ENCODE data around the gene TSC22D2.

TSC22D2 gene

DNA sequence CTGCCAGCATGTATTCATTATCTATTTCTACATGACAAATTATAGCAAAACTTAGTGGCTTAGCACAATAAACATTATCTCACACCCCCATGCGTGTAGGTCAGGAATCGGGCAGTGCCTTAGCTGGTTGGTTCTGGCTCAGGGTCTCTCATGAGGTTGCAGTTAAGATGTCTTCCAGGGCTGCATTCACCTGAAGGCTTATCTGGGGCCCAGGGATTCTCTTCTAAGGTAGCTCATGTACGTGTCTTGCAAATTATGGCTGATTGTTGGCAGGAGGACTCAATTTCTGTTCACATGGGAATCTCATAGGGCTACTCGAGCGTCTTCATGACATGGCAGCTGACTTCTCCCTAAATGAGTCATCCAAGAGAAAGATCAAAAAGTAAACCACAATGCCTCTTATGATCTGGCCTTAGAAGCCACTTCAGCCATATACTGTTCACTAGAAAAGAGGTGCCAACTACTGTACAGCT, 42.9 kb upstream of the TSC22D2 start:
- H3K27me3 ChIP-seq, result no peaks in the 10 kb centered on the region
- H3K27ac ChIP-seq, result no peak overlapping the region
- H3K4me3 ChIP-seq (ENCODE audit: low read depth in 1 of 2, low read length in 1 of 2), result no peak overlapping the region
- TF ChIP-seq, protein P1, sequence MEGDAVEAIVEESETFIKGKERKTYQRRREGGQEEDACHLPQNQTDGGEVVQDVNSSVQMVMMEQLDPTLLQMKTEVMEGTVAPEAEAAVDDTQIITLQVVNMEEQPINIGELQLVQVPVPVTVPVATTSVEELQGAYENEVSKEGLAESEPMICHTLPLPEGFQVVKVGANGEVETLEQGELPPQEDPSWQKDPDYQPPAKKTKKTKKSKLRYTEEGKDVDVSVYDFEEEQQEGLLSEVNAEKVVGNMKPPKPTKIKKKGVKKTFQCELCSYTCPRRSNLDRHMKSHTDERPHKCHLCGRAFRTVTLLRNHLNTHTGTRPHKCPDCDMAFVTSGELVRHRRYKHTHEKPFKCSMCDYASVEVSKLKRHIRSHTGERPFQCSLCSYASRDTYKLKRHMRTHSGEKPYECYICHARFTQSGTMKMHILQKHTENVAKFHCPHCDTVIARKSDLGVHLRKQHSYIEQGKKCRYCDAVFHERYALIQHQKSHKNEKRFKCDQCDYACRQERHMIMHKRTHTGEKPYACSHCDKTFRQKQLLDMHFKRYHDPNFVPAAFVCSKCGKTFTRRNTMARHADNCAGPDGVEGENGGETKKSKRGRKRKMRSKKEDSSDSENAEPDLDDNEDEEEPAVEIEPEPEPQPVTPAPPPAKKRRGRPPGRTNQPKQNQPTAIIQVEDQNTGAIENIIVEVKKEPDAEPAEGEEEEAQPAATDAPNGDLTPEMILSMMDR (IDR thresholded peaks at IDR 0.05), result no peak
- no peaks in the 10 kb centered on the region for H3K4me1 ChIP-seq (ENCODE audit: control insufficient read depth in 1 of 2, insufficient read depth in 1 of 2, low read depth in 1 of 2, low read length in 1 of 2)
- H3K9me3 ChIP-seq, result no peaks in the 10 kb centered on the region
- H3K36me3 ChIP-seq, result no peaks in the 10 kb centered on the region

DNA sequence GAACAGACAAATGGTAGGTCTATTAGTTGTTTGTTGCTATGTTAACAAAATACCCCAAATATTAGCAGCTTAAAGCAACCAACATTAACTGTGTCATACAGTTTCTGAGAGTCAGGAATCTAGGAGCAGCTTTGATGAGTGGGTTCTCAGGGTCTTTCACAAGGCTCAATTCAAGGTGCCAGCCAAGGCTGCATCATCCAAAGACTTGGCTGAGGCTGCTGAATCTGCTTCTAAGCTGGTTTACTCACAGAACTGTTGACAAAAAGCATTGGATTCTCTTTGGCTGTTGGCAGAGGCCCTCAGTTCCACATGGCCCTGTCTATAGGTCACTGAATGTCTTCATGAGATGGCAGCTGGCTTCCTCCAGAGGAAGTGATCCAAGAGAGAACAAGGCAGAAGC, 40.3 kb upstream of the TSC22D2 start:
- no peaks in the 10 kb centered on the region for H3K27me3 ChIP-seq
- no peaks in the 10 kb centered on the region for H3K36me3 ChIP-seq
- H3K4me1 ChIP-seq (ENCODE audit: control insufficient read depth in 1 of 2, insufficient read depth in 1 of 2, low read depth in 1 of 2, low read length in 1 of 2), result no peaks in the 10 kb centered on the region
- TF ChIP-seq, protein P1 (IDR thresholded peaks at IDR 0.05), result no peak
- H3K27ac ChIP-seq, result no peak overlapping the region
- H3K9me3 ChIP-seq, result no peaks in the 10 kb centered on the region
- H3K4me3 ChIP-seq (ENCODE audit: low read depth in 1 of 2, low read length in 1 of 2), result no peak overlapping the region

DNA sequence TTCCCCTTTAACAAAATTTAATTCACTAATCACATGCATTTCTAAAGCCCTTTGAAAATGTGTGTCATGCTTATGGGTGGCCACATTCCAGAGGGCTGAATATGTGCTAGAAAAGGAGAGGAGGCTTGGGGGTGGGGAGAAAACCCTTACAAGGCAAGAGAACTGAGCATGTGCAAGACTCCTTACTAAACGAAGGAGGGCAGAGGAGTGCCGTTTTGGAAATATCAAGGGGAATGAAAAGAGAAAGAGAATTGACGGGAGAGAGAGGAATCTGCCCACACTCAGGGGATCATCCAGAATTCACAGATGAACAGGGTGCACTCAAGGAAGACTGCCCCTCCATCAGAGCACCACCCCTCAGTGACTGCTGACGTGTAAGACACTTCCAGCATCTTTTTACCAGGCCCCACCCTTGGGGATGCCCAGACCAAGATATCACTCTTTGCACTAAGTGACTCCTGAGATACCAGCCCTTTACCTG, 37.9 kb upstream of the TSC22D2 start:
- Histone ChIP-seq H3K27ac (no peak overlapping the region), H3K4me1 (ENCODE audit: control insufficient read depth in 1 of 2, insufficient read depth in 1 of 2, low read depth in 1 of 2, low read length in 1 of 2) (no peaks in the 10 kb centered on the region), H3K36me3 (no peaks in the 10 kb centered on the region), H3K4me3 (ENCODE audit: low read depth in 1 of 2, low read length in 1 of 2) (no peak overlapping the region), H3K27me3 (no peaks in the 10 kb centered on the region), H3K9me3 (no peaks in the 10 kb centered on the region)
- TF ChIP-seq, protein P1 (IDR thresholded peaks at IDR 0.05), result no peak

DNA sequence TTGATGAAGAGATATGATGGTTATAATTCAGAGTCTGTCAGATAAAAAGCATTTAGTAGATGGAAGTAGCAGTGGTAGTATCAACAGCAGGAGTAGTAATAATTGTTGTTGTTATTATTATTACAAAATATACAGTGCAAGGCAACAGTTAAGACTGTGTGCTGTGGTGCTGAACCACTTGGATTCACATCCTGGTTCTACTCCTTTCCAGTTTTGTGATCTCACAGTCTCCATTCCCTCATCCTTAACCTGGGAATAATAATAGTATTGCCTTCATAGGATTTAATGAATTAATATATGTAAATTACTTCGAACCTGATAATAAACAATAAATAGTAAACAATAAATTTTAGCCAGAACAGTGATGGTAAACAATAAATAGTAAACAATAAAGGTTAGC, 37.1 kb upstream of the TSC22D2 start:
- no peak overlapping the region for H3K4me3 ChIP-seq (ENCODE audit: low read depth in 1 of 2, low read length in 1 of 2)
- H3K4me1 ChIP-seq (ENCODE audit: control insufficient read depth in 1 of 2, insufficient read depth in 1 of 2, low read depth in 1 of 2, low read length in 1 of 2), result peaks cover 6 to 7% of the 10 kb centered on the region in 2 experiments
- H3K27ac ChIP-seq, result no peak overlapping the region

DNA sequence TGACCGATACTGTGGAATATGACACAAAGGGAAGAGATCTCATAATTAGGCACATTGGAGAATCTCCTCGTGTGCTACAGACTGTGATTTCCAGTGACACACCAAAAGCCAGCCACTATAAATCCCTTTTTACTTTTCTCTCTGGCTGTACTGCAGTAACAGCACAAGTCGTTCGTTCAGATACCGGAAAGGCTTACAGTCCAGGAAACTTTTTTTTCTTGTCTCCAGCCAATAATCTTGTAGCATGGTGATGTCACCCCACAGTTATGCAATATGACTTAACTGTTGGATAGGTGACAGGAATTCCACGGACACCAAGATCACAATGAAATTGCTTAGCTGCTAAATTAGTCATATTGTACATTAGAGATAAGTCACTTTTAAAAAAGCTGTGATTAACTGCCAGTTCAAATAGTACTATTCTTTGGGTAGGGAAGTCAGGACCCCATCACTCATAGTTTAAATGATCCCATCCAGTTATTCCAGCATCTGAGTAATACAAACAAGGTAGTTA, 36.3 kb upstream of the TSC22D2 start:
- no peak overlapping the region for H3K27ac ChIP-seq
- H3K4me3 ChIP-seq (ENCODE audit: low read depth in 1 of 2, low read length in 1 of 2), result no peak overlapping the region
- TF ChIP-seq, protein P1 (IDR thresholded peaks at IDR 0.05), result no peak
- H3K27me3 ChIP-seq, result no peaks in the 10 kb centered on the region
- H3K9me3 ChIP-seq, result no peaks in the 10 kb centered on the region
- no peaks in the 10 kb centered on the region for H3K36me3 ChIP-seq
- peaks cover 7 to 11% of the 10 kb centered on the region in 2 experiments for H3K4me1 ChIP-seq (ENCODE audit: control insufficient read depth in 1 of 2, insufficient read depth in 1 of 2, low read depth in 1 of 2, low read length in 1 of 2)

More for the DNA sequence above, 37.1 kb upstream of the TSC22D2 start:
- H3K27me3 ChIP-seq, result no peaks in the 10 kb centered on the region
- H3K9me3 ChIP-seq, result no peaks in the 10 kb centered on the region
- no peaks in the 10 kb centered on the region for H3K36me3 ChIP-seq
- TF ChIP-seq, protein P1 (IDR thresholded peaks at IDR 0.05), result no peak
